Activated T-helper 2 cell treated with anti-CD3 and anti-CD28 coated beads, Interferon-gamma antibody, Interleukin-2, Interleukin-4, amounts not matched to agents 10 μg/mL and 5 μg/mL and 100 μg/mL, durations not matched to agents 14 hours and 24 hours and 36 hours (primary cell): ENCODE results near the gene RPL3. TPM values are rescaled to one million over a fixed set of nuclear protein-coding genes. Genes with fewer than 3 reads are reported as not detected.

Source experiments
- DNase-seq: peaks from one replicate; pipeline ENCODE4 v3.0.0; 2021; ENCODE audit warnings: low spot score
- H3K27ac Mint-ChIP-seq: one replicate; pipeline ENCODE4 v1.8.0; 2021; ENCODE audit warnings: mixed read lengths
- H3K27me3 Mint-ChIP-seq: one replicate; pipeline ENCODE4 v1.8.0; 2021; ENCODE audit warnings: low read depth, mixed read lengths
- H3K36me3 Mint-ChIP-seq: one replicate; pipeline ENCODE4 v1.8.0; 2021; ENCODE audit warnings: low read depth, mixed read lengths
- H3K4me1 Mint-ChIP-seq: one replicate; pipeline ENCODE4 v1.8.0; 2021; ENCODE audit warnings: low read depth, mixed read lengths
- H3K4me3 Mint-ChIP-seq: one replicate; pipeline ENCODE4 v1.8.0; 2021; ENCODE audit warnings: low read depth, mild to moderate bottlenecking, moderate library complexity, mixed read lengths
- H3K9me3 Mint-ChIP-seq: one replicate; pipeline ENCODE4 v1.8.0; 2021; ENCODE audit warnings: mixed read lengths
- intact Hi-C: fragments of 100-400 bp; cut with micrococcal nuclease; formaldehyde crosslinking; loops from one replicate; pipeline ENCODE4 v1.15.1; 2023
- total RNA-seq: library from RNA; stranded (reverse); gene quantifications from 2 replicates; pipeline ENCODE4 v1.2.3, GENCODE V29; 2022

The RPL3 gene
- 2,214 and 2,255 TPM in 2 replicates for total RNA-seq

- Mint-ChIP-seq H3K27me3 (no peaks in the 10 kb centered on the region), H3K36me3 (peaks cover 51% of the 10 kb centered on the region), H3K9me3 (no peaks in the 10 kb centered on the region), H3K4me3 (peak within 1 kb of the TSS; percentile 98), H3K4me1 (peaks cover 27% of the 10 kb centered on the region), H3K27ac (peak within 1 kb of the TSS; percentile 98)
- DNase-seq = peak; percentile 95
- intact Hi-C loops = loop anchor here (1.0 to 5.0 kb wide), 3 partner anchors 82 to 201 kb away; partner anchors contain the start of genes ATF4 and CBX7
These were observed at the start of gene RPL3 for GRCh38 chr22:39319284-39320022. TSS of gene RPL3 (minus strand) at chr22:39319623. CDS start at chr22:39319597, 26 bp downstream.

GRCh38 chr22:39369186-39369585 is 49.8 kb upstream of the RPL3 start:
- H3K9me3 Mint-ChIP-seq = no peaks in the 10 kb centered on the region
- H3K4me1 Mint-ChIP-seq = no peaks in the 10 kb centered on the region
- H3K4me3 Mint-ChIP-seq = no peak overlapping the region
- no peaks in the 10 kb centered on the region for H3K36me3 Mint-ChIP-seq
- no peak for DNase-seq
- no peak overlapping the region for H3K27ac Mint-ChIP-seq
- intact Hi-C loops = no loop called here
- H3K27me3 Mint-ChIP-seq = no peaks in the 10 kb centered on the region

GRCh38 chr22:39368461-39368911 is 49.1 kb upstream of the RPL3 start:
- H3K4me3 Mint-ChIP-seq = no peak overlapping the region
- no peak for DNase-seq
- no peak overlapping the region for H3K27ac Mint-ChIP-seq
- H3K27me3 Mint-ChIP-seq = no peaks in the 10 kb centered on the region
- no peaks in the 10 kb centered on the region for H3K36me3 Mint-ChIP-seq
- H3K9me3 Mint-ChIP-seq = no peaks in the 10 kb centered on the region
- H3K4me1 Mint-ChIP-seq = no peaks in the 10 kb centered on the region
- intact Hi-C loops = no loop called here

GRCh38 chr22:39367035-39367434 is 47.6 kb upstream of the RPL3 start:
- Mint-ChIP-seq H3K4me3 (no peak overlapping the region), H3K9me3 (no peaks in the 10 kb centered on the region), H3K27me3 (peaks cover 2% of the 10 kb centered on the region), H3K27ac (no peak overlapping the region), H3K4me1 (no peaks in the 10 kb centered on the region), H3K36me3 (no peaks in the 10 kb centered on the region)
- intact Hi-C loops = no loop called here
- DNase-seq = no peak

- H3K9me3 Mint-ChIP-seq = no peaks in the 10 kb centered on the region
- no peak overlapping the region for H3K4me3 Mint-ChIP-seq
- intact Hi-C loops = no loop called here
- peaks cover 2% of the 10 kb centered on the region for H3K27me3 Mint-ChIP-seq
- no peak overlapping the region for H3K27ac Mint-ChIP-seq
- no peaks in the 10 kb centered on the region for H3K4me1 Mint-ChIP-seq
- H3K36me3 Mint-ChIP-seq = no peaks in the 10 kb centered on the region
- DNase-seq = no peak
These were observed 46.0 kb upstream of the RPL3 start for GRCh38 chr22:39365492-39365780.

GRCh38 chr22:39364714-39365491 is 45.5 kb upstream of the RPL3 start:
- Mint-ChIP-seq H3K27me3 (peaks cover 2% of the 10 kb centered on the region), H3K9me3 (no peaks in the 10 kb centered on the region), H3K4me3 (no peak overlapping the region), H3K36me3 (no peaks in the 10 kb centered on the region), H3K27ac (no peak overlapping the region), H3K4me1 (no peaks in the 10 kb centered on the region)
- intact Hi-C loops = no loop called here
- no peak for DNase-seq

GRCh38 chr22:39363751-39364515 is 44.5 kb upstream of the RPL3 start:
- DNase-seq = no peak
- intact Hi-C loops = no loop called here
- no peak overlapping the region for H3K27ac Mint-ChIP-seq
- no peaks in the 10 kb centered on the region for H3K36me3 Mint-ChIP-seq
- H3K27me3 Mint-ChIP-seq = peaks cover 2% of the 10 kb centered on the region
- H3K9me3 Mint-ChIP-seq = no peaks in the 10 kb centered on the region
- H3K4me3 Mint-ChIP-seq = no peak overlapping the region
- H3K4me1 Mint-ChIP-seq = no peaks in the 10 kb centered on the region

GRCh38 chr22:39362932-39363331 is 43.5 kb upstream of the RPL3 start:
- H3K4me3 Mint-ChIP-seq = no peak overlapping the region
- H3K36me3 Mint-ChIP-seq = no peaks in the 10 kb centered on the region
- no peak for DNase-seq
- intact Hi-C loops = no loop called here
- no peak overlapping the region for H3K27ac Mint-ChIP-seq
- no peaks in the 10 kb centered on the region for H3K4me1 Mint-ChIP-seq
- H3K9me3 Mint-ChIP-seq = no peaks in the 10 kb centered on the region
- H3K27me3 Mint-ChIP-seq = peaks cover 2% of the 10 kb centered on the region

- Mint-ChIP-seq H3K27me3 (peaks cover 2% of the 10 kb centered on the region), H3K4me3 (no peak overlapping the region), H3K9me3 (no peaks in the 10 kb centered on the region), H3K4me1 (no peaks in the 10 kb centered on the region), H3K27ac (no peak overlapping the region), H3K36me3 (no peaks in the 10 kb centered on the region)
- intact Hi-C loops = no loop called here
- no peak for DNase-seq
These were observed 42.8 kb upstream of the RPL3 start for GRCh38 chr22:39362271-39362670.

GRCh38 chr22:39361496-39361895 is 42.1 kb upstream of the RPL3 start:
- no peaks in the 10 kb centered on the region for H3K9me3 Mint-ChIP-seq
- H3K36me3 Mint-ChIP-seq = no peaks in the 10 kb centered on the region
- peaks cover 2% of the 10 kb centered on the region for H3K27me3 Mint-ChIP-seq
- intact Hi-C loops = no loop called here
- H3K4me1 Mint-ChIP-seq = no peaks in the 10 kb centered on the region
- DNase-seq = no peak
- H3K27ac Mint-ChIP-seq = no peak overlapping the region
- no peak overlapping the region for H3K4me3 Mint-ChIP-seq

GRCh38 chr22:39360674-39361413 is 41.4 kb upstream of the RPL3 start:
- no peaks in the 10 kb centered on the region for H3K36me3 Mint-ChIP-seq
- no peak for DNase-seq
- H3K4me1 Mint-ChIP-seq = no peaks in the 10 kb centered on the region
- peaks cover 2% of the 10 kb centered on the region for H3K27me3 Mint-ChIP-seq
- H3K9me3 Mint-ChIP-seq = no peaks in the 10 kb centered on the region
- intact Hi-C loops = no loop called here
- H3K4me3 Mint-ChIP-seq = no peak overlapping the region
- no peak overlapping the region for H3K27ac Mint-ChIP-seq

GRCh38 chr22:39360242-39360641 is 40.8 kb upstream of the RPL3 start:
- H3K4me3 Mint-ChIP-seq = no peak overlapping the region
- no peak overlapping the region for H3K27ac Mint-ChIP-seq
- intact Hi-C loops = no loop called here

More at GRCh38 chr22:39360242-39360641, 40.8 kb upstream of the RPL3 start:
- Mint-ChIP-seq H3K4me1 (no peaks in the 10 kb centered on the region), H3K9me3 (no peaks in the 10 kb centered on the region), H3K36me3 (no peaks in the 10 kb centered on the region), H3K27me3 (peaks cover 2% of the 10 kb centered on the region)
- no peak for DNase-seq
